ENCODE data around the gene B4GALT1.

B4GALT1 gene

DNA sequence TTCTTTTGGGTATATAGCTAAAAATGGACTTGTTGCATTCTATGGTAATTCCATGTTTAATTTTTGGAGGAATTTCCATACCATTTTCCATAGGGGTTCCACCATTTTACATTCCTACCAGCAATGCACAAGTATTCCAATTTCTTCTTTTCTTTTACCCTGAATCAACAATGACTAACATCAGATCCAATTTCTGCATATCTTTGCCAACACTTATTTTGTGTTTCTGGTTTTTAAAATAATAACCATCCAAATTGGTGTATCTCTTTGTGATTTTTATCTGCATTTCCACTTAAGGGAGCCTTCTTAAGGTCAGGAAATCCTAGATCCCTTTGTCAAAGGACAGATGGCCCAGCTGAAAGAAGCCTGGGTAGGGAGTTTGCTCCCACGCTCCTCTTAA is 61.2 kb downstream of the B4GALT1 start:
- H3K4me1 ChIP-seq: peaks cover 12 to 36% (median 23%) of the 10 kb centered on the region in 10 experiments
- H3K4me2 ChIP-seq: no peak overlapping the region
- H3K27me3 ChIP-seq: no peaks in the 10 kb centered on the region
- H3K27ac ChIP-seq: no peak overlapping the region; a peak in 1 of 22 replicates
- H4K20me1 ChIP-seq: peaks cover 0 to 19% (median 0%) of the 10 kb centered on the region in 11 experiments; a peak in 6 of 22 replicates
- no peak for TF ChIP-seq Cebpa-rat (IDR thresholded peaks at IDR 0.05)
- no peaks in the 10 kb centered on the region for H3K9me3 ChIP-seq (replicated peaks in 1 of 11)
- H3K4me3 ChIP-seq: no peak overlapping the region
- no peak overlapping the region for H3K9ac ChIP-seq
- H3K36me3 ChIP-seq: peaks cover 5 to 26% (median 16%) of the 10 kb centered on the region in 11 experiments; a peak in 14 of 22 replicates

DNA sequence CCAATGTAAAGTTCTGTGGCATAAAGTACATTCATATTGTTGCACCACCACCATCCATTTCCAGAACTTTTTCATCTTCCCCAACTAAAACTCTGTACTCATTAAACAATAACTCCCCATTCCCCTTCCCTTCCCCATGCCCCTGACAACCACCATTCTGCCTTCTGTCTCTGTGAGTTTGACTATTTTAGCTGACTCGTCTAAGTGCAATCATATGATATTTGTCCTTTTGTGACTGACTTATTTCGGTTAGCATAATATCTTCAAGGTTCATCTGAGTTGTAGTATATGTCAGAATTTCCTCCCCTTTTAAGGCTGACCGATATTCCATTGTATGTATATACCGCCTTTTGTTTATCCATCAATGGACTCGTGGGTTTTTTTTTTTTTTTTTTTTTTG is 61.6 kb downstream of the B4GALT1 start:
- H3K4me3 ChIP-seq: no peak overlapping the region
- H3K4me1 ChIP-seq: peaks cover 12 to 35% (median 21%) of the 10 kb centered on the region in 10 experiments
- 0 out of 22 replicates have a peak overlapping the region, but pooled peaks of 1 of the 11 experiments have one; percentile 1 for H3K4me2 ChIP-seq
- no peak for TF ChIP-seq Cebpa-rat (IDR thresholded peaks at IDR 0.05)
- peaks cover 0 to 15% (median 0%) of the 10 kb centered on the region in 11 experiments; a peak in 5 of 22 replicates for H4K20me1 ChIP-seq
- H3K27me3 ChIP-seq: no peaks in the 10 kb centered on the region
- H3K36me3 ChIP-seq: peaks cover under 1 to 21% (median 12%) of the 10 kb centered on the region in 11 experiments; a peak in 12 of 22 replicates
- no peak overlapping the region for H3K27ac ChIP-seq
- H3K9ac ChIP-seq: no peak overlapping the region
- no peaks in the 10 kb centered on the region for H3K9me3 ChIP-seq (replicated peaks in 1 of 11)

DNA sequence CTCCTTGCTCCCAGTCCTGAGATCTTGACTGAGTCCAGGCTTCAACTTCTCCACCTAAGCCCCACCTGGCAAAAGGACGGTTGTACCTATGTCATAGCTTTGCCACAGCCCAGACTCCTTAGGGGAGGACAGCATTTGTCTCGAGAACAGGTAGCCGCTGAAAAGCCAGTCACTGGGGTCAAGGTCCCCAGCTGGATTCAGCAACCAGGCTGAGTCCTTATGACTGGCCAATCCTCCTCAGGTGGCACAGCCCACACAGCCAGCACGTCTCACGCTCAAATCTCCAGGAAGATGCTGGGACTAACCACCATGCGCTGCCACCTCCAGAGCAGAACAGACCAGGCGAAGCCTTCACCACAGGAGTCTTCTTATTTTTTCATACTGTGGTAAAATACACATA is 62.7 kb downstream of the B4GALT1 start:
- Histone ChIP-seq H3K4me1 (peaks cover 12 to 30% (median 22%) of the 10 kb centered on the region in 10 experiments), H3K9ac (no peak overlapping the region), H3K4me2 (no peak overlapping the region), H3K27ac (no peak overlapping the region), H3K9me3 (replicated peaks in 1 of 11) (0 out of 22 replicates have a peak, but pooled peaks cover 0 to 3% (median 0%) of the 10 kb centered on the region in 11 experiments), H4K20me1 (peaks cover 0 to 4% (median 0%) of the 10 kb centered on the region in 11 experiments; a peak in 3 of 22 replicates), H3K27me3 (no peaks in the 10 kb centered on the region), H3K36me3 (peaks cover 0 to 10% (median 5%) of the 10 kb centered on the region in 11 experiments; a peak in 8 of 22 replicates), H3K4me3 (no peak overlapping the region)
- TF ChIP-seq Cebpa-rat (IDR thresholded peaks at IDR 0.05): no peak

DNA sequence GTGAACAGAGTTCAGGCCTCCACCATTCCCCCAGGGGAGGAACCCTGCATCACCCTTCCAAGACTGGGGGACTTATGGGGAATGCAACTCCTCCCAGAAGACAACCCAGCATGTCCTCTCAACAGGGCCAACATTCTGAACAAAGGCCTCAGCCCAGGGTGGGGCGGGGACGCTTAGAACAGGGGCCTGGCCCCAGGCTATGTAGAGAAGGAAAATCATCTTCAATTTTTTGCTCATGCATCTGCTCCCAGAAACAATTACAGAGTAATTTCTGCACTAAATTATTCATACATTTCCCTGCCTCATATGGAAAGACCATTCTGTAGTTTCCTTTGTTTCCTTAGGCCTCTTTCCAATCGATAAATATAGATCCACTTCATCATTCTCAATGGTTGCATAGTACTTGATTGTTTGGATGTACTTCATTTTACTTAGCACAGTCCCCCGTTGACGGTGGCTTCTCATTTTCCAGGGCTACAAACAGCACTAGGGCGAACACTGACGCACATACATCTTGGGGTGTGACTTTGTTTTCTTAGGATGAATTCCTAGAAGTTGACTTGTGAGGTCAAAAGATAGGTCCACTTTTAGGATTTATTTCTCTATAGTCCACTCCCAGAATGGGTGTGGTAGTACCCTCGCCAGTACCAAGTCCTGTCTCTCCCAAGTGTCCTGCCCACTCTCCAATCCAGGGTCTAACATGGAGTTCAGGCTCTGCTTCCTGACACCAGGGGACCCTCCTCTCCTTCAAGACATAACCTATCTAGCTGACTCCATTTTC is 63.4 kb downstream of the B4GALT1 start:
- peaks cover 12 to 30% (median 22%) of the 10 kb centered on the region in 10 experiments for H3K4me1 ChIP-seq
- H3K9ac ChIP-seq: no peak overlapping the region
- 0 out of 22 replicates have a peak, but pooled peaks cover 0 to 3% (median 0%) of the 10 kb centered on the region in 11 experiments for H3K9me3 ChIP-seq (replicated peaks in 1 of 11)
- H3K27ac ChIP-seq: no peak overlapping the region
- H3K4me2 ChIP-seq: no peak overlapping the region
- no peak overlapping the region for H3K4me3 ChIP-seq
- TF ChIP-seq Cebpa-rat (IDR thresholded peaks at IDR 0.05): no peak
- H4K20me1 ChIP-seq: no peaks in the 10 kb centered on the region; a peak in 2 of 22 replicates
- H3K27me3 ChIP-seq: no peaks in the 10 kb centered on the region
- peaks cover 0 to 6% (median 0%) of the 10 kb centered on the region in 11 experiments; a peak in 2 of 22 replicates for H3K36me3 ChIP-seq

DNA sequence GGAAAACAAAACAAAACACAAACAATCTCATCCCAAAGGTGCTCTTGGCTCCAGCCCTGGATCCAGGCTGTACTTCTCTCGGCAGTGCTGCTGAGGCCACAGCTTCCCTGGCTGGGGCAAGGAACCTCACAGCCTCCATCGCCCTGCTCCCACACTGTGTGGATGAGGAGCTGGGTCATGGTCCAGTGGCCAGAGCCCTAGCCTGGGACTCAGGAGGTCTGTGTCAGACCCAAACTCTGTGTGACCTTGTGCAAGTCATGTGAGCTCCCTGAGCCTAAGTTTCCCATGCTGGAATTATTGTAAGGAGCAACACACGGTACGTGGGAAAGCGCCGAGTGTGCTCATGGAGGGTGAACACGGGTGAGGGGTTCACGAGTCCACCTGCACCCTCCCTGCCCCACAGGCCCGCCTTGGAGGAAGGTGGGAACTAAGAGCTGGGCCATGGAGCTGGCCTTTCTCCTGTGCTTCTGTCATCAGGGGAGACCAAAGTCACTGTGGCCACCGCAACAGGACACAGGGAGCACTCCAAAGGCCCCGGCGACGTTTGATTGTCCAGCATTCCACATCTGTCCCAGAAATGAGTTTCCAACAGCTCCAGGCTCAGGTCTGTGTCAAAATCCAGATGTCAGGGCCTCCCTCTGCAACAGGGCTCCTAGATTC is 64.5 kb downstream of the B4GALT1 start:
- TF ChIP-seq Cebpa-rat (IDR thresholded peaks at IDR 0.05): no peak
- Histone ChIP-seq H3K36me3 (no peaks in the 10 kb centered on the region), H3K4me1 (peaks cover 11 to 22% (median 17%) of the 10 kb centered on the region in 10 experiments), H3K4me2 (no peak overlapping the region), H3K9me3 (replicated peaks in 1 of 11) (0 out of 22 replicates have a peak, but pooled peaks cover 0 to 3% (median 0%) of the 10 kb centered on the region in 11 experiments), H3K4me3 (no peak overlapping the region), H3K9ac (no peak overlapping the region), H3K27me3 (no peaks in the 10 kb centered on the region), H4K20me1 (no peaks in the 10 kb centered on the region), H3K27ac (no peak overlapping the region)

DNA sequence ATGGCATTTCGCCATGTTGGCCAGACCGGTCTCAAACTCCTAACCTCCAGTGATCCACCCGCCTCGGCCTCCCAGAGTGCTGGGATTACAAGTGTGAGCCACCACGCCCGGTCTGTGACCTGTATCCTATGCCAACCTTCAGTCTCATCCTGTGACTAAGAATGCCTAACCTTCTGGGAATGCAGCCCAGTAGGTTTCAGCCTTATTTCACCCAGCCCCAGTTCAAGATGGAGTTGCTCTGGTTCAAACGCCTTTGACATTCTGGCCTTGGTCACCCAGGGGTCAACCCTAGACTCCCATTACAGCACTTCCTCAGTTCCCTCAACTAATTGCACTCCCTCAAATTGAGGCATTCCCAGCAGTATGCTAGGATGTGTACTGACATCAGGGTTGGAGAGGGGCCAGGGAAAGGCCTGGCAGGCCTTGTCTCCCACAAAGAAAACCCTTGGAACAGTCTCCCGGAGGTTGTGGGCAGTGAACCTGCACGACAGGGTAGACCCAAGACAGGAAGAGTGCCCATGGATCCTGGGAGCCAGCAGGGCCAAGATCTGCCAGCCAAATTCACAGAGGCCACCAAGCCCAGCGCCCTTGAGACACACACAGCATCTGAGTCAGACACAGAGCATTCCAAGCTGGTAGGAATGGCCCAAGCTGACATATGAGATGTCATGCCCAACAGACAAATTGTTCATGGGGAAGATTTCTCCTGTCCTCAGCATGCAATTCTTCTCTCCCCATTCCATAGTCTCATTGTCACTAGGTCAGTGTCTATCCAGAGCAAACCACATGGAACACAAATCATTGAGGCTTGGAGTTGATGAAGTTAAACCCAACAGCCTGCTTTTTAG is 65.8 kb downstream of the B4GALT1 start:
- Histone ChIP-seq H3K36me3 (no peaks in the 10 kb centered on the region), H3K4me3 (no peak overlapping the region), H3K4me2 (no peak overlapping the region), H3K27me3 (no peaks in the 10 kb centered on the region), H3K4me1 (peaks cover 0 to 11% (median 5%) of the 10 kb centered on the region in 10 experiments; a peak in 14 of 20 replicates), H3K9me3 (replicated peaks in 1 of 11) (0 out of 22 replicates have a peak, but pooled peaks cover 0 to 3% (median 0%) of the 10 kb centered on the region in 11 experiments), H3K27ac (no peak overlapping the region), H3K9ac (no peak overlapping the region), H4K20me1 (no peaks in the 10 kb centered on the region)
- no peak for TF ChIP-seq Cebpa-rat (IDR thresholded peaks at IDR 0.05)

DNA sequence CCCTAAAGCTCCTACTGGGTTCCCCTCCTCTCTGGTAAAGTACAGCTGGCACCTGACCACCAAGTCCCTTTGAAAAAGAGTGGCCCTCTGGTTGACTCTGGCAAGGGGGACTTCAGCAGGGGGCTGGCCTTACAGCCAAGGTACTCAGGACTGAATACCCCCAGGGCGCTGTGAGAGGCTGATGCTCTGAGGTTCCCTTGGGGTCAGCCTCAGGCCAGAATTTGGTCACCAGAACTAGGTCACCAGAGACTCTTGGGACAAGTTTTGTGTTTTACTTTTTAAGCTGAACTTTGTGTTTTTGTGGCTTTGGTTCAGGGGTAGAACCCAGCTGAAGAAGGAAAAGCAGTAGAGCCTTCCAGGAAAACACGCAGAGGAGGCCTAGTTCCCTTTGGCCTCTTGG is 67.4 kb downstream of the B4GALT1 start:
- H3K4me1 ChIP-seq: peaks cover 0 to 11% (median 0%) of the 10 kb centered on the region in 10 experiments; a peak in 7 of 20 replicates
- no peak overlapping the region for H3K4me3 ChIP-seq
- H3K4me2 ChIP-seq: peak overlapping the region in 4 of 11 experiments; percentile 10 to 37 (median 32); a peak in 7 of 22 replicates
- 0 out of 22 replicates have a peak, but pooled peaks cover 0 to 3% (median 0%) of the 10 kb centered on the region in 11 experiments for H3K9me3 ChIP-seq (replicated peaks in 1 of 11)
- no peaks in the 10 kb centered on the region for H3K36me3 ChIP-seq
- no peaks in the 10 kb centered on the region for H3K27me3 ChIP-seq
- H4K20me1 ChIP-seq: no peaks in the 10 kb centered on the region
- TF ChIP-seq Cebpa-rat (IDR thresholded peaks at IDR 0.05): no peak
- H3K9ac ChIP-seq: no peak overlapping the region
- H3K27ac ChIP-seq: peak overlapping the region in 1 of 11 experiments; percentile 1; a peak in 1 of 22 replicates

DNA sequence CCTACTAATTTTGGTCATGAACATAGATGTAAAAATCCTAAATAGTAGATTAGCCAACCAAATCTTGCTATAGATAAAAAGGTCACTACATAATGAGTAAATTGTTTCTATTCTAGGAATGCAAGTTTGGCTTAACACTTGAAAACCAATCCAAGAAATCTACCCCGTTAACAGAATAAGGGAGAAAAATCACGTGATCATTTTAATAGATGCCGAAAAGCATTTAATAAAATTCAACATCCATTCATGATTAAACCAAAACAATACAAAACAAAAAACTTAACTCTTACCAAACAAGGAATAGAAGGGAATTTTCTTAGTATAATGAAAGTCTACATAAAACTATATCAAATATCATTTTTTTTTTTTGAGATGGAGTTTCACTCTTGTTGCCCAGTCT is 69.9 kb downstream of the B4GALT1 start:
- Histone ChIP-seq H4K20me1 (no peaks in the 10 kb centered on the region), H3K4me3 (no peak overlapping the region), H3K9ac (no peak overlapping the region), H3K36me3 (no peaks in the 10 kb centered on the region), H3K27me3 (no peaks in the 10 kb centered on the region), H3K9me3 (replicated peaks in 1 of 11) (0 out of 22 replicates have a peak, but pooled peaks cover 0 to 3% (median 0%) of the 10 kb centered on the region in 11 experiments), H3K4me2 (no peak overlapping the region), H3K4me1 (peaks cover 0 to 13% (median 8%) of the 10 kb centered on the region in 10 experiments; a peak in 15 of 20 replicates), H3K27ac (no peak overlapping the region)
- TF ChIP-seq Cebpa-rat (IDR thresholded peaks at IDR 0.05): no peak
